ENCODE measurements around the gene MALRD1.

- TF ChIP-seq EP300 (IDR thresholded peaks at IDR 0.05) = no peak
- TF ChIP-seq CTCF (IDR thresholded peaks at IDR 0.05) = no peak
Measured at GRCh38 chr10:19111501-19112267, 63.1 kb downstream of the MALRD1 start.

Data from sigmoid colon (tissue), 4 donors.